Left ventricle myocardium inferior (tissue), 1 donor: ENCODE measurements around the gene EXOSC7. TPM values are rescaled to one million over a fixed set of nuclear protein-coding genes. Genes with fewer than 3 reads are reported as not detected.

Source experiments
- DNase-seq: peaks from one replicate; pipeline ENCODE4 v3.0.0-alpha.2; 2020
- H3K27ac ChIP-seq: fragments of 200-600 bp; replicated peaks from 2 replicates; pipeline ENCODE4 v1.8.0; 2021
- H3K27me3 ChIP-seq: fragments of 200-600 bp; 2 replicates; pipeline ENCODE4 v1.8.0; 2021; ENCODE audit warnings: low read depth
- H3K36me3 ChIP-seq: fragments of 200-600 bp; 2 replicates; pipeline ENCODE4 v1.8.0; 2021
- H3K4me1 ChIP-seq: fragments of 200-600 bp; 2 replicates; pipeline ENCODE4 v1.8.0; 2021
- H3K4me3 ChIP-seq: fragments of 200-600 bp; 2 replicates; pipeline ENCODE4 v1.8.0; 2021; ENCODE audit warnings: mild to moderate bottlenecking, moderate library complexity
- H3K9me3 ChIP-seq: fragments of 200-600 bp; replicated peaks from 2 replicates; pipeline ENCODE4 v1.8.0; 2021
- CTCF ChIP-seq: fragments of 200-600 bp; IDR thresholded peaks from 2 replicates; pipeline ENCODE4 v1.8.0; 2021; ENCODE audit warnings: antibody characterized with exemption, mild to moderate bottlenecking, borderline replicate concordance
- intact Hi-C: fragments of 100-400 bp; cut with micrococcal nuclease; formaldehyde crosslinking; loops from one replicate; pipeline ENCODE4 v1.11.0; 2022
- total RNA-seq: library from RNA; stranded (reverse); fragmentation: NEBNext Ultra II Directional; extraction: Animal tissue kit (Norgen Biotek cat#: 25700); gene quantifications from one replicate; pipeline ENCODE4 v1.2.1, GENCODE V29; 2021
- donor health status: DM: no; HTN: yes; CAD: no; lungs with severe emphysema.

Gene EXOSC7
- total RNA-seq, 1 donor from 2014 or later, result 27.2 TPM

GRCh38 chr3:44962621-44963393 is 13.2 kb upstream of the EXOSC7 start:
- Histone ChIP-seq H3K27ac (no peak overlapping the region), H3K9me3 (no peaks in the 10 kb centered on the region), H3K36me3 (peaks cover 13% of the 10 kb centered on the region), H3K4me3 (no peak overlapping the region), H3K4me1 (peaks cover 75% of the 10 kb centered on the region), H3K27me3 (no peaks in the 10 kb centered on the region)
- intact Hi-C loops, result no loop called here
- no peak for TF ChIP-seq CTCF
- no peak for DNase-seq

GRCh38 chr3:44963571-44964325 is 12.3 kb upstream of the EXOSC7 start:
- H3K36me3 ChIP-seq, result peaks cover 5% of the 10 kb centered on the region

GRCh38 chr3:44965165-44965564 is 10.9 kb upstream of the EXOSC7 start:
- TF ChIP-seq CTCF, result no peak
- no peak overlapping the region for H3K27ac ChIP-seq
- no peak for DNase-seq
- intact Hi-C loops, result no loop called here
- peaks cover 84% of the 10 kb centered on the region for H3K4me1 ChIP-seq
- H3K4me3 ChIP-seq, result no peak overlapping the region
- no peaks in the 10 kb centered on the region for H3K36me3 ChIP-seq
- H3K9me3 ChIP-seq, result no peaks in the 10 kb centered on the region
- H3K27me3 ChIP-seq, result no peaks in the 10 kb centered on the region

More at GRCh38 chr3:44963571-44964325, 12.3 kb upstream of the EXOSC7 start:
- no peak overlapping the region for H3K27ac ChIP-seq
- no peak for TF ChIP-seq CTCF
- no peak for DNase-seq
- intact Hi-C loops, result no loop called here
- H3K9me3 ChIP-seq, result no peaks in the 10 kb centered on the region
- no peak overlapping the region for H3K4me3 ChIP-seq
- peaks cover 83% of the 10 kb centered on the region for H3K4me1 ChIP-seq
- no peaks in the 10 kb centered on the region for H3K27me3 ChIP-seq

- no peaks in the 10 kb centered on the region for H3K9me3 ChIP-seq
- H3K27ac ChIP-seq, result no peak overlapping the region
- DNase-seq, result no peak
- intact Hi-C loops, result no loop called here
- H3K36me3 ChIP-seq, result no peaks in the 10 kb centered on the region
- H3K4me1 ChIP-seq, result peaks cover 77% of the 10 kb centered on the region
- H3K27me3 ChIP-seq, result no peaks in the 10 kb centered on the region
- no peak overlapping the region for H3K4me3 ChIP-seq
- no peak for TF ChIP-seq CTCF
These were observed 9.2 kb upstream of the EXOSC7 start for GRCh38 chr3:44966795-44967278.

GRCh38 chr3:44968447-44968858 is 7.6 kb upstream of the EXOSC7 start:
- H3K9me3 ChIP-seq, result no peaks in the 10 kb centered on the region
- H3K4me3 ChIP-seq, result no peak overlapping the region
- intact Hi-C loops, result no loop called here
- H3K36me3 ChIP-seq, result no peaks in the 10 kb centered on the region
- no peak for TF ChIP-seq CTCF
- peak overlapping the region; percentile 27 for H3K27ac ChIP-seq
- no peak for DNase-seq
- no peaks in the 10 kb centered on the region for H3K27me3 ChIP-seq
- H3K4me1 ChIP-seq, result peaks cover 65% of the 10 kb centered on the region
